AG20443 (cell line): Measurements from ENCODE around the gene VAMP8.
"Not testable (repeated sequence)": the region's sequence is repeated elsewhere in the genome, so short reads cannot be mapped to it uniquely, and the experiment has no call there.

Experiments
- DNase-seq: peaks from one replicate; pipeline ENCODE4 v3.0.0; 2012; ENCODE audit warnings: low spot score, mixed read lengths

VAMP8 gene

DNA sequence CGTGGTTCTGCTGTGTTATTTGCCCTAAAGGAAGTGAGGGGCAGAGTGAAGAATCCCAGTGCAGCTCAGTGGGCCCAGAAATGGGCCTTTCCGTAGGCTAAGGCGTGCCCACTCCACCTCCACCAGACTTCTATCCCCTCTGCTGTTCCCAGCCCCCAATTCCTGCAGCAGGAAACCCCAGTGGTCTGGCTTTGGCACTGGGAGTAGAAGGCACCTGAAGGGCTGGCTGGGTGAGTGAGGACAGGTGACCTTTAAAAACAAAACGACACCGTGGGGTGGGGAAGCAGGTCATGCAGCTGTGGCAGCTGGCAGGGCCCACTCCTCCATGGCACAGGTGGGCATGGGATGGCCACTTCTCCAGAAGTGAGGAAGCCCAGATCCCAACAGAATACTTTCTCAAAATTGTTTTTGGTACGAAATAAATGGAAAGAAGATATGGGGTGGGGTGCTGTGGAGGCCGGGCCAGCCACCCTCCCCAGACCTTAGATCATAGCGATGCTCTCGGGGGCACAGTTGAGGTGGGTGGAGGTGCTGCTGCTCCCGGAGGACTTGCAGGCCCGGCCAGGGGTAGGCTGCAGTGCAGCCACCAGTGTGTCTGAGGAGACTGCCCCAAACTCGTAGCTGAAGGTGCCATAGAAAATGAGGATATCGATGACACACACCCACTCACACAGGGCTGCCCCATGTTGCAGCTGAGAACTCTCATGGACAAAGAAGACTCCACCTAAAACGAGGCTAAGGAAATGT lies 21.4 kb downstream of the VAMP8 start:
- DNase-seq = no peak

DNA sequence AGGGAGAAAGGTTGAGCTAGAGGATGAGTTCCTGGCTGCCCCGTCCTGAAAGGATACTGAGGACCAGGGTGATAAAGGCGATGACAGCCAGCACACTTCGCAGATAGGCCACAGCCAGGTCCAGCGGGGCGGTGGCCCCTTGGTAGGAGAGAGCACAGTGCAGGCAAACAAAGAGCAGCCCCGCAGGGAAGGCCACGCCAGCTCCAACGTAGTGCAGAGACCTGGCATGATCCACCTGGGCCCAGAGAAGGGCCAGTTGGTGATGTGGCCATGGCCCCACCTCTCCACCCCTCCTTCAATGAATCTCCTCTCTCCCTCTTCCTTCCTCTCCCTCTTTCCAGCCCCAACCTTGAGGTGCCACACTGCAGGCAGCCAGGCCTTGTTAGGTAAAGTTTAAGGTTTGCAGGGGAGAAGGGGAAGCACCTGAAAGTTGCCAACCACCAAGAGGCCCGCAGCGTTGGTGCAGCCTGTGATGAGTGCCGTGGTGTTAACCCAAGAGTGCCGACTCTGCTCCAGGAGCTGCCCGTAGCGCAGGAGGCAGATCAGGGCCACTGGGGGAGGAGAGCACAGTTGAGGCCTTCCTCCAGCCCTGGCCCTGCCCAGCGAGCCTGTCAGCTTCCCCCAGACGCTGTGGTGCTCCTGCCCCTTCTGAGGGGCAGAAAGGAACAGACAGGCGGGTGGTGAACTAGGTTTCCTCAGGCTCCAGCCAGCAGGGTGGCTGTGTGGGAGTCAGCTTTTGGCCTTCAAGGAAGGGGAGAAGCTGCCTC lies 22.3 kb downstream of the VAMP8 start:
- no peak for DNase-seq

DNA sequence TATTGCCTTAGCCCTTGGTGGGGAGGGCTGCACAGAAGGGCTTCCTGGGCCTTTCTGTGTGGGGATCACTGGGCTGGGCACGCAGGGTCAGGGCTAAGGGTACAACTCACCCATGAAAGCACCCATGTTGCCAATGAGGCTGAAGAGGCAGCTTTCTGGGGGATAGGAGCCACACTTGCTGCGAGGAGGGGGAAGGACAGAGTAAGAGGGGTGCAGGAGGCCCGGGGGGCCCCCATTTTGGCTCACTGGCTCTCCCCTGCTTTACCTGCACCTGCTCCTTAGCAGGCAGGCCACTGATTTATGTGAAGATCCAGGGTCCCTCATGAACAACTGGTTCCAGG lies 22.8 kb downstream of the VAMP8 start:
- DNase-seq = no peak

DNA sequence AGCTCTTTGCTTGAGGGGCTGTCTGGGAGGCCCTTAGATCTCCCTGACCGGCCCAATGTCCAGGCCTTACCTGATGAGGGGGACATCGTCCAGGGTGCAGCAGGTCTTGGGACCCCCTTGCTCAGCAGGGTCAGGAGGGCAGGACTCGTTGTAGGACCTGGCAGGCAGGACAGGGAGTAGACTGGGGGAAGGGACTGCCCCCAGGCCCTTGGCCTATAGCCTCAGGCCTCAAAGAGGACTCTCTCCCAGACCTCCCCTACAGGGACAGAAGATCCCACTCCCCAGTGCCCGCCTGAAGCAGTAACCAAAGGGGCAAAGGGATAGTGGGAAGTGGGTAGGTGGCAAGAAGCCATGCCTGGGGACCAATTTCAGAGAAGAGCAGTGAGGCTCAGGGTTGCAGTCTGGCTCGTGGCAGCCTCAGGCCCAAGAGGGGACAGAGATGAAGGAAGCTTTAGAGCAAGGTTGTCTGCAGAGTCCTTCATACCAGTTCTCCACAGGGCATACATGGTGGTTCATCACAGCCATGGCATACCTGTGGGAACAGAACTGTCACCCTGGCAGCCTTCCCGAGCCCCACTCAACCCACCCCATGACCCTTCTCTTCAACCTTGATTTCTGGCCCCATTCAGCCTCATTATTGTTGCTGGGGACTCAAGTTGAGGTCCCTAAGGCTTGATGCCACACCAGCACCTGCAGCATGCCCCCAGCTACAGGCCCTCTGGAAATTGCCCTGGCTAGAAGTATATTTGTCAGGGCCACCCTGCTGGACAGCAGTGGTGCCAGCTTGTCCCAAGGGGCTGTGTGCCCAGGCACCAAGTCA lies 23.8 kb downstream of the VAMP8 start:
- DNase-seq = no peak

DNA sequence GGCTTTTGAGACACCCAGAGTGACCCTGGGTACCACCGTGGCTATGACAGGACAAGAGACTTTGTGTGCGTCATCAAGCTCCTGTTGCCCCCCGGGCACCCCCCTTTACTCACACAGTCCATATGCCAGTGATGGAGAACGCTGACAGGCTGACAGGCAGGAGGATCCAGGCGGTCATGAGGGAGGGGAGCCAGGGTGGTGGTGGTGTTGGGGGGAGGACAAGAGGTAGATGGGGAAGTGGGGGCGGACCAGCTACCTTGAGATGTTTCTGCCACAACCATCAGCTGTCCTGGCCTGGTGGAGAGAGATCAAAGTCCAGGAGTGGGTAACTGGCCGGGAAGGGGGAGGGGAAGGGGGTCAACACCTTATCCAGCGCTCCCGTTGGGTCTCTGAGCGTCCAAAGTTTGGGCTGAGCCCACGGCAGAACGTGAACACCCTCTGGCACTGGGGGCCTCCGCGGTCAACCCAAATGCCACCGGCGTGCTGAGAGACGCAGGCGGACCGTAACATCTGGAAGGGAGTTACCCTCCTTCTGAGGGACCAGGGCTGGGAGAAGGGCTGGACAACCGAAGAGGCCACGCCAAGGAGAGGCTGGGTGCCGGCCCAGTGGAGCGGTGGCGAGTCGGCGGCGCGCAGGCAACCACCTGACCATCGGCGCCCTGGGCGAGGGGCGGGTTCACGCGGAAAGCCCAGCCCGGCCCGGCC lies 24.5 kb downstream of the VAMP8 start:
- peak; percentile 73 for DNase-seq

DNA sequence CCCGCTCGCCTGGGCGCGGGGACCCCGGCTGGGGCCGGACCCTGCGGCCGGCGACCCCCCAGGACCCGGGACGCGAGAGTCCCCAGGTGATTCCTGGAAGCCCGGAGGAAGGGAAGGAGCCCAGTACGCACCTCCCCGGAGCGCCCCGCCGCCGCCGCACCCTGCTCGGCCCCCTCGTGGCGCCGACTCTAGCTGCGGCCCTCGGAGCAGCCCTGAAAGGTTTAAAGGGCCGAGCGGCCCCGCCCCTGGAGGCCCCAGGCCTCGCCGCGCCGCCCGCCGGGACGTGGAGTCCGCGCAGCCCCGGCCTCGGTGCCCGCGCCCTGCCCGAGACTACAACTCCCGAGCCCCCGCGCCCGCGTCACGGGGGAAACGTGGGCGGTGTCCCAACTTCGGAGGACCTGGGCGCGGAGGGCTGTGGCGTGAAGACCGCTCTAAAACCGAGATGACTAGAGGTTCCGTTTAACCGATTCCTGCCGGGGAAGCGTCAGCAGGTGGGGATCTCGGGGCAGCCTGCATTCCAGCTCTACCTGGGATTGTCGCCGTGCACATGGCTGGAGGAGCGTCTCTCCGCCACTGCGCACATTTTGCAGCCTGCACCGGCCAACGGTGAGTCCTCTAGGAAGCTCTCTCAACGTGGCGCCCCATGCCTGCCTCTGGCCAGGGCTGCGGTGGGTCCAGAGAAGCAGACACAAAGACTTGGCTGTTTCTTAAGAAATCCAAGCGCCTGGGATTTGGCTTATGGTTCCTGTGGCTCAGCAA lies 25.3 kb downstream of the VAMP8 start, which contains the start of gene TMEM150A:
TMEM150A (minus strand) TSS at position 223 of the 759 bp plus-strand sequence. CDS start 750 bp downstream, outside the sequence.
- DNase-seq = peak; percentile 95

DNA sequence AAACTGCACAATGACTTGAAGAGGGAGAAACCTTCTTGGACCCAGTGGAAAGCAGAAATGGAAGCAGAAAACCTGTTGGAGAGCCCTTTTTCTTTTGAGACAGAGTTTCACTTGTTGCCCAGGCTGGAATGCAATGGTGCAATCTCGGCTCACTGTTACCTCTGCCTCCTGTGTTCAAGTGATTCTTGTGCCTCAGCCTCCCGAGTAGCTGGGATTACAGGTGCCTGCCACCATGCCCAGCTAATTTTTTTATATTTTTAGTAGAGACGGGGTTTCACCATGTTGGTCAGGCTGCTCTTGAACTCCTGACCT lies 26.7 kb downstream of the VAMP8 start:
- DNase-seq = not testable (repeated sequence)

DNA sequence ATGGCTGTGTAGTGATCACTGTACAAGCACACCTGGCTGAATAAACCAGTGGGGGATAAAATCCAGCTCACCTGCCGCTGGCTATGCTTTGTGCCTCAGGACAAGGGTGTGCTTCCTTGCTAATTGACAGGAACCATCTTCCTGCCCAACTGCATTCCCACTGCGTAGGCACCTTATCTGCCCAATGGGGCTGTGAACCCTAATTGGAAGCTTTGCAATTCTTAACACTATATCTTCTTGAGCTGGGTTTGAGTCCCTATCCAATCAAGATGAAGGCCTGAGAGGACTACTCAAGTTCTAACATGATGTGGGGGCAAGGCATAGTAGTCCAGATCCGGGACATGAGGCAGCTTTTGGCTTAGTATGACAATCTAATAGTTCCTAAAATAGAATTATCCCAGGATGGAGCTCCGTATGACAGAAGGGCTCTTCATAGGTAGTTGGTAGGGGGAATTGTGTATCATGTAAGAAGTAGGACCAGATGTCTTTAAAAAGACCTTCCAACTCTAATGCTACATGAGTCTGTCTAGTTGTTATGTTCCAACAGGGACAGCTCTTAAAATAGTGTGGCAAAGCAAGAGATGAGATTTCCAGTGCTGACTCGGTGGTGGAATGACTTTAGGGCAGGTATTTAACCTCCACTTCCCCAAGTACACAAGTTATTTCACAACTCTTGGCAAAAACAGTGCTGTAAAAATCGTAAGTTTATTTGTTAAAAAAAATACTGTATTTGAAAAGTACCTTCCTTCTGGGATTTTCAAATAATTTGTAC lies 27.4 kb downstream of the VAMP8 start:
- DNase-seq = no peak

DNA sequence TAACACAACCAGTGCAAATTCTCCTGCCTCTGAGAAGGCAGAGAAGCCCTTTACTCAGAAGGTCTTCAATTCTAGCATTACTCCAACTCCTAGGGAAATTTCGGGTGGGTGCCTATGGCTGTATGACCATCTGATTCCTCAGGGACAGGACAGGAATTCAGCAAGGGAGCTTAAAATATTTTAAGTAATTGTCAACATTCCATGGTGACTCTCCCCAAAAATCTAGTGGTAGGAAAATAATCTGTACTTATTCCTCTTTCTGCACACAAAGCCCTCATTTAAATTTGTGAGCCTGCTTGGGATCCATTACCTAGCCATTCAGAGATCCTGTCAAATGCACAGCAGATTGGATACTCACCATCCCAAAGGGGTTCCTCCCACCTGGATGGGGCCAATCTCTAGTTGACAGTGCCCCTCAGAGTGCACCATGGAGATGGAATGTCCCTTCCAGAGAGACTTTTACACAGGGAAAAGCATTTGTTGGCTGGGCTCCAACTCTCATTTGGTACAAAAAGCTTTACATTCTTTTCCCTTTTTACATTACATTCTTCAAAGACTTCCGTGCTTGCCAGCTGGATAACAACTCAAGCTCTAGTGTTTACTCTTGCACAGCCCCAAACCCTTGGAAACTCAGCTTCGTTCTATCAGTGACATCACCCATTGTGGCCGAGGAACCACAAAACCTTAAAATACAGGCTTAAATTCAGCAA lies 28.2 kb downstream of the VAMP8 start:
- DNase-seq = peak; percentile 22

DNA sequence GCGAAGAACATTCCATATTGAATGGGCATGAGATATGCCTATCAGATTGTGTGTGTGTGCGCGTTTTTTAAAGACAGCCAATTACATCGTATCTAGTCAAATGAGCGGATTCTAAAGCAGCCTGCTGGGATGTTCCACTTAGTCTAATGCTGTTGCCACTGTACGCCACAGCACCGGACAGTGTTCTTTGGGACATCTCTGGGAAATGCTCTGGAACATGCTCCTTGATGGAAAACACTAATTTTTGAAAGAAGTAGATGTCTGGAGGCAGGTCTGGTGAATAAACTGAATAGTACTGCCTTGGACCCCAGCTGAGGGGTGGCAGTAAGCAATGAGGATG lies 28.7 kb downstream of the VAMP8 start:
- no peak for DNase-seq

DNA sequence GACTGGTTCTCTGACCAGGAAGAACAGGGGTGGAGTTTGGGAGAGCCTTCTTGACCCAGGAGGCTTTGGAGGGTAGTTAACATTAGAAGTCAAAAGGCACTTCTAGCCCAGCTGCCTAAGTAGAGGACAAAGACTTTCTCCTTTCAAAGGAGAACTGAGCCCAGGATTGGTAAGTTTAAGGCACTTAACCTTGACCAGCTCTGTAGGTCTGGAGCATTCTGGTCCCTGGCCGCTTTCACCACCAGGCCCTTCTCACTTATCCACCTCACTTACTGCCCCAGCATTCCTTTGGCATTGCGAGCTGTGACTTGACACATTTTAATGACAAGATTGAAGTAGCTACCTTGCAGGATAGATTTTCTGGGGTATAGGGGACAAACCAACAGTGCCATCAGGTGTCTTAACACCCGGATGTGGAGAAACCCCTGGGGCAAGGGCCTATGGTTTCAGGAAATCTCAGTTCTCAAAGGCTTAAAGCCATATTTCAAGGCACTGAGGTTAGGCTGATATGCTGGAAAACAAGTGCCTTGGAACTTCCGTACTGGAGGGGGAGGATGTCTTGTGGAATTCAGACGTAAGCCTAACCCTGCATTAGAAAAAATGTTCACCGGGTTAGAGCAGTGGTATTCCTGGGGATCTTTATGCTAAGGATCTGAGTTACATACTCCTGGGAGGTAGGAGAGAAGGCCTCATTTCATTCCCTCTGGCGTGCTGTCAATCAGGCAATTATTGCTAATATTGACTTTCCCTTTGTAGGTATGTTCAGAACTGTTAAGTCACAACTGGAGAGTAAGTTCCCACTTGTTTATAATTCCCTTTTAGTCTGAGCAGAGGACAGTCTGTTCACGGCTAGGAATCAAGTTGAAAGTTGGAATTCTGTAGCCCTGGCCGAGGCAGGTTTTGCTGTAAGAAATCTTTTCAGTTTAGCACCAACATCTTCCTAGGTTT lies 30.2 kb downstream of the VAMP8 start:
- no peak for DNase-seq

DNA sequence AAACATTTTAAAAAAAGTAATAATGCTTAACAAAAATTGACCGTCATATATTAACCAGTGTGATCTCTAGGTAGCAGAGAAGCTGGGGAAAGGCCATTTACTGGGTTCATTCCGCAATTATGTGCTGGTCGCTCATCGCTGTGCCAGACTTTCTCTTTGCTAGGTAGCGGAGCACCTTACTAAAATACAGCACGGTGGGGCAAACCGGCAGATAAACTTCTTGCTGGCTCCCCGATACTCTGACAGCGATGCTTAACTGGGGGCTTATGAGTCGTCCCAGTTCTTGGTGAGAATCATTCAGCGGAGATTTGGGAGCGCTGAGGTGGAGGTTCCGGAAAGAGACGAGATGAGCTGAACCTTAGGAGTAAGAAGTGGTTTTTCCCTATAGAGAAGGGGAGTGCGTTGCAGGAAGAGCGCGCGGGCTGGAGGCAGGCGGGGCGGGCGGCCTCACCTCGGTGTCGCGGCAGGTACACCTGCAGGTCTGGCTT lies 33.9 kb downstream of the VAMP8 start:
- DNase-seq = no peak

DNA sequence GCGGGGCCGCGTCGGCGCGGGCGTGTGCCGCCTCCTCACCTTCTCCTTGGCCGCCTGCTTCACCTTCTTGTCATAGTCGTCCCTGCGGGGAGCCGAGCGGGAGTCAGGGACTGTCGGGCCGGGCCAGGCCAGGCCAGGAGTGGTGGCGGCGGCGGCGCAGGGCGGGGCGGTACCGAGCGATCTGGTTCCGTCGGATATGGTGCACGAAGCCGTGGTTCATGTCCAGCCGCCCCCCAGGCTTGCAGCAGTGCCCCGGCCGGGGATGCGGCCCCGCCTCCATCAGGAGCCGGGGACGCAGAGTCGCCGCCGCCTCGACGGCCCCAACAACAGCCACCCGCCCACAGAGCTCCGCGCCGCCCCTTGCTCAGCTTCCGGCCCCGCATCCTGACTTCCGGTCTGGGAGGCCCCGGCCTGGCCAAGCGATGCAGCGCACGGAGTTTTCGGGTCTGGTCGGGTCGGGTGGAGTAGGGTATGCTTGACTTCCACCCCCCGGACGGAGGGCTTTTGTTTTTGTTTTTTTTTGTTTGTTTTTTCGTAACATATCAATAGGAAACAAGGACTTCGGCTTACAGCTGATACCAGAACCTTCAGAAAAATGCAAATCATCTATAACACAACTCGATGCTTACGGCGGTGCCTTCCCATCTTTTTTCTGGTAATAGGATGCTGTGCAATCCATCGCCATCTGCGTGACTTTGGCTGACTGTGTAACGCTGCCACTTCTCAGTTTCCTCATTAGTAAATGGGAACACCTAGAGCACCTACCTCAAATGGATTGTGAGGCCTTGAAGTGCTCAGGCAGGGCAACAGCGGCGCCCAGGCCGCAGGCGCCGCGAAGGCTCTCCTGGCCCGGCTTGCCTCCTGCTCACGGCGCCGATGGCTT lies 34.6 kb downstream of the VAMP8 start, which contains the start of gene C2orf68:
C2orf68 (minus strand) TSS at position 362 of the 883 bp plus-strand sequence; CDS start at position 280, 82 bp downstream.
- peak; percentile 95 for DNase-seq

DNA sequence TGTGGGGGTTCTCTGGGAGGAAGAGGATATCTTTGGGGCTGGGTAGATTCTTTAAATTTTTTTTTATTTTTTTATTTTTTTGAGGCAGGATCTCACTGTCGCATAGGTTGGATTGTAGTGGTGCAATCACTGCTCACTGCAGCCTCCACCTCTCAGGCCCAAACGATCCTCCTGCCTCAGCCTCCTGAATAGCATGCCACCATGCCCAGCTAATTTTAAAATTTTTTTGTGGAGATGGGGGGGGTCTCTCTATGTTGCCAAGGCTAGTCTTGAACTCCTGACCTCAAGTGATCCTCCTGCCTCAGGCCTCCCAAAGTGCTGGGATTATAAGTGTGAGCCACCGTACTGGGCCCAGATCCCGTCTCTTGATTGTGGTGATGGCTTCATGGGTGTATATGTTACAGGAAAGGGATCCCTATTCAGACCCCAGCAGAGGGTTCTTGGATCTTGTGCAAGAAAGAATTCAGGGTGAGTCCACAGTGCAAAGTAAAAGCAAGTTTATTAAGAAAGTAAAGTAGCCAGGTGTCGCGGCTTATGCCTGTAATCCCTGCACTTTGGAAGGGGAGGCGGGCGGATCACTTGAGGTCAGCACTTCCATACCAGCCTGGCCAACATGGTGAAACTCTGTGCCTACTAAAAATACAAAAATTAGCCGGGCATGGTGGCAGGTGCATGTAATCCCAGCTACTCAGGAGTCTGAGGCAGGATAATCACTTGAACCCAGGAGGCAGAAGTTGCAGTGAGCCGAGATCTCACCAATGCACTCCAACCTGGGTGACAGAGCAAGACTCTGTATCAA lies 36.5 kb downstream of the VAMP8 start:
- no peak for DNase-seq

DNA sequence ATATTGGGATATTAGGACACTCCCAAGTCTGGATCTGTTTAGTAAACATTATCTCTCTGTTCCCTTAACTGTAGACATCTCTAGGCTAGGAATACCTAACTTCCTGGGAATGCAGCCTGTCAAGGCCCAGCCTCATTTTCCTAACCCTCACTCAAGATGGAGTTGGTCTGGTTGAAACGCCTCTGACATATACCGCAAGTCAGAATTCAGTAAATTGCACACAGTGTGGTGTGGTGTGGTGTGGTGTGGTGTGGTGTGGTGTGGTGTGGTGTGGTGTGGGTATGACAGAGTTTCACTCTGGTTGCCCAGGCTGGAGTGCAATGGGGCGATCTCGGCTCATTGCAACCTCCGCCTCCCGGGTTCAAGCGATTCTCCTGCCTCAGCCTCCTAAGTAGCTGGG lies 37.4 kb downstream of the VAMP8 start:
- DNase-seq = not testable (repeated sequence)

DNA sequence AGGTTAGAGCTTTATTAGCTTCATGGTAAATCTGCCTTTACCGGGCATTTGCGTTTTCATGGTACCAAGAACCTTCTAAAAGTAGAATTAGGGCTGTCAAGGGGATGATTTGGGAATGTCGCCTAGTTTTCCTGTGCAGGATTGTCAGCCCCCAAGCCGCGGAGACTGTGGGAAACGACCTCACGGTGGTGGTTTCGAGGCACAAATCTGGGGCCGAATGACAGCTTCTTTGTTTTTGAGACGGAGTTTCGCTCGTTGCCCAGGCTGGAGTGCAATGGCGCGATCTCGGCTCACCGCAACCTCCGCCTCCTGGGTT lies 38.0 kb downstream of the VAMP8 start:
- DNase-seq = no peak

DNA sequence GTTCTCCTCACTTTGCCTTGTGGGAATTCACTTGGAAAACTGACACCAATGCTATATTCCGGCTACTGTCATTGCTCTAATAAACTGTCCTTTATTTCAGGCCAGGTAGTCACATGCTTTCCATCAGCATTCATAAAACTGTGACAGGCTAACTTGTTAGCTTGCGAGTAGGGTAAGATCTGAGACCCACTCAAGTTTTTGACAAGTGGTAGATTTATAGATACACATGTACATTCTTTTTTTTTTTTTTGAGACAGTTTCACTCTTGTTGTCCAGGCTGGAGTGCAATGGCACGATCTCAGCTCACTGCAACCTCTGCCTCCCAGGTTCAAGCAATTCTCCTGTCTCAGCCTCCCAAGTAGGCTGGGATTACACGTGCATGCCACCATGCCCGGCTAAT lies 40.3 kb downstream of the VAMP8 start:
- not testable (repeated sequence) for DNase-seq
